ENCODE measurements around the gene USP44.

DNA sequence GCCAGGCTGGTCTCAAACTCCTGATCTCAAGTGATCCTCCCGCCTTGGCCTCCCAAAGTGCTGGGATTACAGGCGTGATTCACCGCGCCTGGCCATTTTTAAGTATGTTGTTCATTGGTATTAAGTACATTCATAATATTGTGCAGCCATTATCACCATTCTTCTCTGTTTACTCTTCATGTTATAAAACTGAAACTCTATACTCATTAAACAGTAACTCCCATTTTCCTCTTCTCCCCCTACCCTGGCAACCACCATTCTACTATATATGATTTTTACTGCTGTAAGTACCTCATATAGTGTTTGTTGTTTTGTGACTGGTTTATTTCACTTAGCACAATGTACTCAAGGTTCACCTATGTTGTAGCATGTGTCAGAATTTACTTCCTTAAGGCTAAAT lies 54.2 kb downstream of the USP44 start:
- TF ChIP-seq, protein P1, sequence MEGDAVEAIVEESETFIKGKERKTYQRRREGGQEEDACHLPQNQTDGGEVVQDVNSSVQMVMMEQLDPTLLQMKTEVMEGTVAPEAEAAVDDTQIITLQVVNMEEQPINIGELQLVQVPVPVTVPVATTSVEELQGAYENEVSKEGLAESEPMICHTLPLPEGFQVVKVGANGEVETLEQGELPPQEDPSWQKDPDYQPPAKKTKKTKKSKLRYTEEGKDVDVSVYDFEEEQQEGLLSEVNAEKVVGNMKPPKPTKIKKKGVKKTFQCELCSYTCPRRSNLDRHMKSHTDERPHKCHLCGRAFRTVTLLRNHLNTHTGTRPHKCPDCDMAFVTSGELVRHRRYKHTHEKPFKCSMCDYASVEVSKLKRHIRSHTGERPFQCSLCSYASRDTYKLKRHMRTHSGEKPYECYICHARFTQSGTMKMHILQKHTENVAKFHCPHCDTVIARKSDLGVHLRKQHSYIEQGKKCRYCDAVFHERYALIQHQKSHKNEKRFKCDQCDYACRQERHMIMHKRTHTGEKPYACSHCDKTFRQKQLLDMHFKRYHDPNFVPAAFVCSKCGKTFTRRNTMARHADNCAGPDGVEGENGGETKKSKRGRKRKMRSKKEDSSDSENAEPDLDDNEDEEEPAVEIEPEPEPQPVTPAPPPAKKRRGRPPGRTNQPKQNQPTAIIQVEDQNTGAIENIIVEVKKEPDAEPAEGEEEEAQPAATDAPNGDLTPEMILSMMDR (IDR thresholded peaks at IDR 0.05) = no peak
- TF ChIP-seq EP300 (IDR thresholded peaks at IDR 0.05; ENCODE audit: low read depth) (no peak), POLR2AphosphoS5 (IDR thresholded peaks at IDR 0.05) (no peak)

Data from transverse colon (tissue), 4 donors.